ENCODE measurements around the gene AMOTL1.
A peak's percentile ranks its signal among the peaks of the same experiment; 100 is the strongest.

AMOTL1 gene

DNA sequence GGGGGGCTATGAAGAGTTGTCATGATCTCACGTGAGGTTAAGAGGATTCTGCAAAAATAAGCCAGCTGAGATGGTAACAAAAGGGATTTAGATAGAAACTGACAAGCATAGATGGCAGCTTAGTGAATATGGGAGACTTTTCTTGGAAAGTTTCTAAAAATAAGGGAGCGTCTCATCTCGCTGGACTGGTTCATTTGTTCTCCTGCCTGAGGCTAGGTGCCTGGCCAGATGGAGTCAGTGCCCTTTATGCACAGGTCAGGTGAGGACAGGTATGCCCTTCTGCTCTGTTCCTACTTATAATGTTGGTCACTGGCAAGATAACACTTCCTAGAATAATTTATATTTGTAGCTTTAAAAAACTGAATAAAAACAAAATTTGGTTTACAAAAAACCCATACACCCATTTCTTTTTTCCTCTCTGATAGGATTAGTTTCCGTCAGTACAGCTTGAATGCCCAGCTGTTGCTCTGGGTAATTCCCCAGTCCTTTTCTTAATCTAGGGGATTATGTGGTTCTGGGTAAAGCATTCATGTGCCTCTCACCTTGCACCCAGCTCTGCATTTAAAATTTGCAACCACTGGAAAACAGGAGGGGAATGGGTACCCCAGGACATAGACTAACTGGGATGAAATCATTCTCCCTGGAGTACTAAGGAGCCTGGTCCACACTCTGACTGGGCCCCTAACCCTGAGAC lies 90.0 kb downstream of the AMOTL1 start:
- DNase-seq = no peak

DNA sequence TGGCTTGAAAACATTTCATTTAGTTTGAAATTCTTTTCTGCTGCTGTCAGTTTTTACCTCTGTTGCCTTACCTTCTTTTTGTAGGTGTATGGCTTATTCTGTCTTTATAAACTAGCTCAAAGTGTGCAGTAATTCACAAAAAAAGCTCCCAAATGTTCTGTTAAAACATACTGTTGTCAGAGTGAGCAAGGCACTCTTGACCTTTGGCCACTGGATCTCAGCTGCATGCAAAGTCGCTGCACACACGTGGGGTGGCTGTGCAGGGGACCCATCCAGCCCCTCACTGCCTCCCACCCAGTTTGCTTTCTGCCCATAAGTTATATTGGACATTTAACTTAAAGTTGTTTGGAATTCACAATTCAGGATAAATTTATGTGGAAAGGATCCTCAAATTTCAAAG lies 92.2 kb downstream of the AMOTL1 start:
- DNase-seq = no peak

- no peak for DNase-seq
Measured at GRCh38 chr11:94861306-94861845, 93.2 kb downstream of the AMOTL1 start.

DNA sequence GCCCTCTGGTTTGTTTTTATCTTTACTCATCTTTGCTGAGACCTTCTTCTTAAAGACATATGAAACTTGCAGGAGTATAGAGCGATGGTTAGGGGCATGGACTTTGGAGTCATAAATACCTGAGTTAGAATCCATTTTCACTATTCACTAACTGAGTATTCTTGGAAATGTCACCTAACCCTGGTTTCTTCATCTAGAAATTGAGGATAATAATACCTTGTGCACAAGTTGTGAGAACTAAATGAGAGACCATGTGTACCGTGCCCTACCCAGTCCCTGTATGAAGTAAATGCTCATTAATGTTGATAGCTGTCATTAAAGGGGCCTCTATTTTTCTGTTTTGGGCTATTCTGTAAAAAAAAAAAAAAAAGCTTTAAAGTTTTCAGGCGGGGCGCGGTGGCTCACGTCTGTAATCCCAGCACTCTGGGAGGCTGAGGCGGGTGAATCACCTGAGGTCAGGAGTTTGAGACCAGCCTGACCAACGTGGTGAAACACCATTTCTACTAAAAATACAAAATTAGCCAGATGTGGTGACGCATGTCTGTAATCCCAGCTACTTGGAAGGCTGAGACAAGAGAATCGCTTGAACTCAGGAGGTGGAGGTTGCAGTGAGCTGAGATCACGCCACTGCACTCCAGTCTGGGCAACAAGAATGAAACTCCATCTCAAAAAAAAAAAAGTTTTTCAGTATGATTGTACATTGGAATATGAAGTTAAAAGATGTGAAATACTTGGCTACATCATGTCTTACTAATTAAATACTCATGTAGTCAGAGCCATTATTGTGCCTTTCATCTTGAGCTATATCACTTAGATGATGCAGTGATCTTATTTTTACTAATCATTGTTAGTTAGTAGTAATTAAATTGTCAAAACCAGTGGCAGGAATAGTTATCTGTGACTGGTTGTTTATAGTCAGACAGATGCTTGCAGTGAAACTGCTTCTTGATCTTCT lies 95.0 kb downstream of the AMOTL1 start:
- DNase-seq = no peak

DNA sequence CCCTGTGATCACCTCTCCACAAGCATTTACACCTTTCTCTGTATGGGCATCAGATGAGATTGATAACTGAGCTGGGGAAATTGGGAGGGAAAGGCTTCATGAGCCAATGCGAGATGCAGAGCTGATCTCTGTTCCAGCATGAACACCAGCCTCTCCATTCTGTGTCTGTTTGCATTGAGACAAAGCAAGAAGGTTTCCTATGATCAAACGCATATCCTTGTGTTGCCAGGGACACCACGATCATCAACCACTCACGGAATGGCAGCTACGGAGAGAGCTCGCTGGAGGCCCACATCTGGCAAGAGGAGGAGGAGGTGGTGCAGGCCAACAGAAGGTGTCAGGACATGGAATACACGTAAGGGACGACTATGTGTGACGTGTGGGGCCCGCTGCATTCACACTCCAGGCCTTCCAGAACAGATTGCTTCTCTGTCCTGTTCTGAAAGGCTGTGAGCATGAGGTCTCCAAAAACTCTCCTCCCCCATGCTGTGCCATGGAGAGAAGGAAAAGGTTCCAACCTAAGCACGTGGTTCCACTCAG lies 96.4 kb downstream of the AMOTL1 start:
- DNase-seq = no peak

DNA sequence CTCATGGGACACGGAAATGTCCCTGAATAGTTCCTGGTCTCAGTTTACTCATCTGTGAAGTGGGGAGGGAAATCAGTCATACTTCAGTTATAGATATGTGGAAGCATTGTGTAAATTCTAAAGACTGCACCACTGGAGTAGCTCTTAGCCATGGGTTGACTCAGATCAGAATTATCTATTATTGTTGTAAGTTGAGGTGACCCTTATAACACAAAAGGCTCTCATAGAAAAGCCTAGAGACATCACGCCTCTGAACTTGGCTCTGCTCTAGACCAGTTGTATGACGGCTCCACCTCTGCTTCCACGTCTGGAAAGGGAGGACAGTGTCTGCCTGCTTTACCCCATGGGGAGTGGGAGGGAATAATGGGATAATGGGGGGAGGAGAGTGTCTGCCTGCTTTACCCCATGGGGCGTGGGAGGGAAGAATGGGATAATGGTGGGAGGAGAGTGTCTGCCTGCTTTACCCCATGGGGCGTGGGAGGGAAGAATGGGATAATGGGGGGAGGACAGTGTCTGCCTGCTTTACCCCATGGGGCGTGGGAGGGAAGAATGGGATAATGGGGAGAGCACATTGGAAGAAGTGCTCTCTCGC lies 98.2 kb downstream of the AMOTL1 start:
- no peak for DNase-seq

GRCh38 chr11:94866936-94867795 lies 99.0 kb downstream of the AMOTL1 start:
- DNase-seq = no peak

DNA sequence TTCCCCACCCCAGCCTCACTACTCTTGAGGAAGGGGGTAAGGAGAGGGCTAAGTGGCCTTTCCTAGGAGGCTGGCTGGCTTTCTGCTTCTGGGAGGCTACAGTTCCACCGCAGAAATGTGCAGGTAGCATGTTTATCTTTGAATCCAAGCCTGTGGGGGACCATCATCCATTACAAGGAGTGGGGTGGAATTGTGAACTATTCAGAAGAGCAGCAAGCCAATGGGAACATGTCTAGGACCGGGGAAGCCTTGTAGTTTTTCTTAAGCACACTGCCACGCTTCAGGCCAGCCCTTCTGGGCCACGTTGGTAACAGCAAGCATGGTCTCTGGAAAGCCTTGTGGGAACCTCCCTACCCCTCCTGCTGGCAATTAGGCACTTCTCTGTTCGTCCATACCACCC lies 100.3 kb downstream of the AMOTL1 start:
- DNase-seq = no peak

- DNase-seq = no peak
Measured at GRCh38 chr11:94869186-94869585, 101.0 kb downstream of the AMOTL1 start.

GRCh38 chr11:94870422-94870821 lies 102.3 kb downstream of the AMOTL1 start:
- DNase-seq = no peak

- DNase-seq = no peak
Measured at GRCh38 chr11:94871491-94872185, 103.5 kb downstream of the AMOTL1 start.

- DNase-seq = no peak
Measured at GRCh38 chr11:94873916-94874540, 105.9 kb downstream of the AMOTL1 start.

- DNase-seq = no peak
Measured at GRCh38 chr11:94876222-94876621, 108.1 kb downstream of the AMOTL1 start.

DNA sequence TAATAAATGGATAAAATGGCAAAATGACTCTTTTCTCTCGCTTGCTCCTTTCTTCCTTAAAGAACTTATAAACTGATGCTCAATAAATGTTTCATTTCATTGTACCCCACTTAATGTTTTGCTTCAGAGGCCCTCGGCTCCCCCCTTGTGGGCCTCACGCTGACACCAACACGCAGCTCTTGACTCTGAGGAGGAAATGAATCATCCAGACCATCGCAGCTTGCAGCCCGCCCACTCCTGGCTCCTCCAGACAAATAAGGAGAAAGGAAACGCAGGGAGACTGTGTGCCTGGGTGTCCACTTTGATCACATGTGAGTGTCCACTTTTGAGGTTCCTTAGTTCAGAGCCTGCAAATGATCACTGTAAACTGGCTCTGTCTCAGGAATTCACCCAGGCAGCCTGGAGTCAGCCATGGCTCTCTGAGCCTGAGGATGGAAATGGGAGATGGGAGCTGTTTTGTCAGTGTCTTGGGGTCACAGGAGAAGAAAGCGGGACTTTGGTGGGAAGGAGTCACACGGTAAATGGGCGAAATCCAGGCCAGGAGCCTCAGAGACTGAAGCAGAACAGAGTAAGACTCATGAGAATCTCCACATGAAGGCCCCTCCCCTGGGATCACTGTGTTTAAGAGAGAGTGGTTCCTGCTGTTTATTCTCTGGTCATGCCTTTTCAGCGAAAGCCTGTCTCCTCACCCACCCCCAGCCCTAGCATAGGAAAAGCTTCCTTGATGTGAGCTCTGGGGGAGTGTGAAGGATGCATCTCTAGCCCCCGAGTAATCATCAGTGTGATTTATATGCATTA lies 108.7 kb downstream of the AMOTL1 start:
- DNase-seq = peak; percentile 23 to 27

GRCh38 chr11:94877443-94878200 lies 109.5 kb downstream of the AMOTL1 start:
- no peak for DNase-seq

GRCh38 chr11:94879006-94879405 lies 110.8 kb downstream of the AMOTL1 start:
- no peak for DNase-seq

DNA sequence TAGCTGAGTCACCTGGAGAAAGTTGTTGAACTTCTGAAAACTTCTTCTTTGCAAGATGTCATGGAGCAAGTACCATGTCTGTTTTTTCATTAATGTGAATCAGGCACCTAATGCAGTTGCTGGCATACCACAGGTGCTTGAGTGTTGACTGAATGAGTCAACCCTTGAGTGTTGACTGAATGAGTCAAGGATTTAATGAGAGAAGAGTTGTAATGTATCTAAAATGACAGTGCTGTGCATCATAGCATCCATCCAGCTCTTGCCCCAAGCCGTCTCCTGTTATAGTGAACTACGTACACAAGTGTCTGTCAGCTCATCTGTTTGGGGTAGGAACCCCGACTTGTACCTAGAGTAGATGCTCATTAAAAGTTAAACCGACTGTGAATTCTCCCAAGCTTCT lies 112.1 kb downstream of the AMOTL1 start:
- DNase-seq = no peak

DNA sequence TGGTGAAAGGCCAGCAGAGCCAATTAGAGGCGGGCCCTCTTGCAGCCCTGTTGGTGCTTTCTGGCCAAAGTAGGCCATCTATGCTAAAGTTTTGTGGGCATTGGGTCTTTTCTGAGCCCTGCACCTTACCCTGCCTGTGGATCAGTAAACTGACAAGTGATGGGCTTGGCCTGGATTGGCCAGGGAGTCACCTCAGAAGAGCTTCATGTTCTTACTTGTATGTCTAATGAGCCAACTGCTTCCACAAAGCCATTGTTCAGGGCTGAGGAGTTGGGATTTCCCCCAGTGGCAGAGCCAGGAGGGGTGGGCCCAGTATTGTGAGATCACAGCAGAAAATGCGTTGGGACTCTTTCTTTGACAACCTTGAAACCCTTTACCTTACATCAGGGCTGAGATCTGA lies 114.8 kb downstream of the AMOTL1 start:
- no peak for DNase-seq

DNA sequence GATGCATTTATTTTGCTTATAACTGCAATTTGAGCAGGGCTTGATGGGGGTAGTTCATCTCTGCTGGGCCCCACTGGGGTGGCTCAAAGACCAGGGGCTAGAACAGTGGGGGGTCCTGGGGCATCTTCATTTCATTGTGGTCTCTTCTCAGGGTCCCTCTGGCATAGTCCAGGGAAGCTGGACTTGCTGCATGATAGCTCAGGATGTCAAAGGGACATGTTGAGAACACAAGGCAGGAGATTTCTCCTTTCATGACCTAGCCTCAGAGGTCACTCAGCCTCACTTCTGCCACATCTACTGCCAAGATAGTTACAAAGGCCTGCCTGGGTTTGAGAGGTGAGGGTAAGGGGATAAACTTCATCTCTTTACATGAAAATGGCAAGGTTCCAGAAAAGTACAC lies 115.7 kb downstream of the AMOTL1 start:
- no peak for DNase-seq

Data from activated CD4-positive, alpha-beta T cell treated with anti-CD3 and anti-CD28 coated beads, Interleukin-2, amount 50 U/mL, for 4 hours (primary cell).